HepG2 (cell line): Measurements from ENCODE around the gene NFKBIA. TPM values are rescaled to one million over a fixed set of nuclear protein-coding genes. Genes with fewer than 3 reads are reported as not detected.
A peak's percentile ranks its signal among the peaks of the same experiment; 100 is the strongest.

Experiments
- ARID3A ChIP-seq: IDR thresholded peaks from 2 replicates; pipeline ENCODE4 v1.6.1; 2012; ENCODE audit warnings: low read depth, low read length, improper control_type of control experiment
- CEBPB ChIP-seq: IDR thresholded peaks from 2 replicates; pipeline ENCODE4 v1.6.1; 2011; ENCODE audit warnings: low read depth, low read length, improper control_type of control experiment, borderline replicate concordance
- DMAP1 ChIP-seq: IDR thresholded peaks from 2 replicates; pipeline ENCODE4 v1.6.1; 2016
- DPF2 ChIP-seq: sonication (generic); formaldehyde crosslinking; IDR thresholded peaks from 2 replicates; pipeline ENCODE4 v1.4.0; 2020; ENCODE audit warnings: mild to moderate bottlenecking, low read depth, missing genetic modification reagents, borderline replicate concordance
- FOSL2 ChIP-seq: sonication (generic); formaldehyde crosslinking; IDR thresholded peaks from 2 replicates; pipeline ENCODE4 v1.4.0; 2020; ENCODE audit warnings: missing genetic modification reagents
- FOXK1 ChIP-seq: sonication (generic); formaldehyde crosslinking; IDR thresholded peaks from 2 replicates; pipeline ENCODE4 v1.4.0; 2020; ENCODE audit warnings: low read depth, missing genetic modification reagents, borderline replicate concordance
- FOXO4 ChIP-seq: sonication (generic); formaldehyde crosslinking; conservative IDR thresholded peaks from 2 replicates; pipeline ENCODE4 v1.8.1; 2023; ENCODE audit warnings: missing genetic modification reagents
- KLF12 ChIP-seq: sonication (generic); formaldehyde crosslinking; IDR thresholded peaks from 2 replicates; pipeline ENCODE4 v1.4.0; 2020; ENCODE audit warnings: missing genetic modification reagents, borderline replicate concordance
- MIER2 ChIP-seq: IDR thresholded peaks from 2 replicates; pipeline ENCODE4 v1.6.1; 2016; ENCODE audit warnings: missing biosample characterization, missing genetic modification reagents
- NFIB ChIP-seq: sonication (generic); formaldehyde crosslinking; IDR thresholded peaks from 2 replicates; pipeline ENCODE4 v1.9.0; 2021; ENCODE audit warnings: missing genetic modification reagents, mild to moderate bottlenecking, borderline replicate concordance
- PATZ1 ChIP-seq: sonication (generic); formaldehyde crosslinking; IDR thresholded peaks from 2 replicates; pipeline ENCODE4 v1.4.0; 2020; ENCODE audit warnings: missing genetic modification reagents
- ZNF136 ChIP-seq: sonication (generic); formaldehyde crosslinking; IDR thresholded peaks from 2 replicates; pipeline ENCODE4 v1.8.1; 2022; ENCODE audit warnings: low read depth, mild to moderate bottlenecking, moderate library complexity, missing genetic modification reagents
- ZNF441 ChIP-seq: sonication (generic); formaldehyde crosslinking; IDR thresholded peaks from 2 replicates; pipeline ENCODE4 v1.7.0; 2021; ENCODE audit warnings: missing genetic modification reagents, borderline replicate concordance
- ZNF510 ChIP-seq: sonication (generic); formaldehyde crosslinking; IDR thresholded peaks from 2 replicates; pipeline ENCODE4 v1.4.0; 2020; ENCODE audit warnings: low read depth, mild to moderate bottlenecking, missing genetic modification reagents
- ZNF766 ChIP-seq: sonication (generic); formaldehyde crosslinking; IDR thresholded peaks from 2 replicates; pipeline ENCODE4 v1.5.0; 2020; ENCODE audit warnings: missing genetic modification reagents, borderline replicate concordance
- polyA plus RNA-seq, 8 experiments: library from polyadenylated mRNA; depleted of rRNA in 3 of 8; stranded (reverse) in 7 of 8; unstranded in 1 of 8; fragments of >200 nt; fragmentation: Illumina TruSeq in 4 of 8; extraction: Trizol in 4 of 8; gene quantifications; 2 replicates each; pipeline versions ENCODE4 v1.2.1 to v1.2.3, GENCODE V29; 2011 to 2016; ENCODE audit warnings: low read depth in 4 of 8, missing spikeins in 1 of 8, mixed read lengths in 1 of 8; ENCODE audit not compliant: insufficient read depth in 1 of 8
- total RNA-seq, 5 experiments: library from RNA; depleted of rRNA; stranded (reverse); fragments of >200 nt; fragmentation: Illumina TruSeq; extraction: Trizol; gene quantifications; 2 replicates each; pipeline ENCODE4 v1.2.3, GENCODE V29; 2016; ENCODE audit warnings: low read depth in 1 of 5
- TF ChIP-seq, protein P1 (sequence below): IDR thresholded peaks from 2 replicates; pipeline ENCODE4 v1.6.1; 2016
- TF ChIP-seq, protein P2 (sequence below): sonication (generic); formaldehyde crosslinking; IDR thresholded peaks from 2 replicates; pipeline ENCODE4; 2020; ENCODE audit warnings: missing genetic modification reagents, mild to moderate bottlenecking, borderline replicate concordance

The NFKBIA gene
- total and polyA plus RNA-seq, 2 of the 13 experiments (the other 11 are each of a cell fraction or from before 2014, with no cell fraction given): 197 to 319 TPM

GRCh38 chr14:35353409-35354172 lies 51.0 kb downstream of the NFKBIA start (continued):
- TF ChIP-seq DPF2 (CRISPR knock-in tag) (peak; percentile 56; the same call in 1 of the 2 replicates), DMAP1 (CRISPR knock-in tag) (peak; percentile 53; the same call in 1 of the 2 replicates), CEBPB (peak; percentile 79), ZNF766 (CRISPR knock-in tag) (0 out of 2 replicates have a peak, but pooled peaks have one; percentile 25), ZNF510 (CRISPR knock-in tag) (peak; percentile 76; the same call in 1 of the 2 replicates), ARID3A (peak; percentile 79; the same call in 1 of the 2 replicates), KLF12 (CRISPR knock-in tag) (no peak), PATZ1 (CRISPR knock-in tag) (peak; percentile 32; the same call in 1 of the 2 replicates), FOSL2 (peak; percentile 67), FOXO4 (CRISPR knock-in tag) (no peak), FOXK1 (peak; percentile 67; the same call in 1 of the 2 replicates), ZNF136 (CRISPR knock-in tag) (0 out of 2 replicates have a peak, but pooled peaks have one; percentile 82), NFIB (CRISPR knock-in tag) (0 out of 2 replicates have a peak, but pooled peaks have one; percentile 39), MIER2 (0 out of 2 replicates have a peak, but pooled peaks have one; percentile 25), ZNF441 (CRISPR knock-in tag) (no peak)
- TF ChIP-seq, protein P1, sequence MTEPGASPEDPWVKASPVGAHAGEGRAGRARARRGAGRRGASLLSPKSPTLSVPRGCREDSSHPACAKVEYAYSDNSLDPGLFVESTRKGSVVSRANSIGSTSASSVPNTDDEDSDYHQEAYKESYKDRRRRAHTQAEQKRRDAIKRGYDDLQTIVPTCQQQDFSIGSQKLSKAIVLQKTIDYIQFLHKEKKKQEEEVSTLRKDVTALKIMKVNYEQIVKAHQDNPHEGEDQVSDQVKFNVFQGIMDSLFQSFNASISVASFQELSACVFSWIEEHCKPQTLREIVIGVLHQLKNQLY (CRISPR knock-in tag): peak; percentile 68
- TF ChIP-seq, protein P2, sequence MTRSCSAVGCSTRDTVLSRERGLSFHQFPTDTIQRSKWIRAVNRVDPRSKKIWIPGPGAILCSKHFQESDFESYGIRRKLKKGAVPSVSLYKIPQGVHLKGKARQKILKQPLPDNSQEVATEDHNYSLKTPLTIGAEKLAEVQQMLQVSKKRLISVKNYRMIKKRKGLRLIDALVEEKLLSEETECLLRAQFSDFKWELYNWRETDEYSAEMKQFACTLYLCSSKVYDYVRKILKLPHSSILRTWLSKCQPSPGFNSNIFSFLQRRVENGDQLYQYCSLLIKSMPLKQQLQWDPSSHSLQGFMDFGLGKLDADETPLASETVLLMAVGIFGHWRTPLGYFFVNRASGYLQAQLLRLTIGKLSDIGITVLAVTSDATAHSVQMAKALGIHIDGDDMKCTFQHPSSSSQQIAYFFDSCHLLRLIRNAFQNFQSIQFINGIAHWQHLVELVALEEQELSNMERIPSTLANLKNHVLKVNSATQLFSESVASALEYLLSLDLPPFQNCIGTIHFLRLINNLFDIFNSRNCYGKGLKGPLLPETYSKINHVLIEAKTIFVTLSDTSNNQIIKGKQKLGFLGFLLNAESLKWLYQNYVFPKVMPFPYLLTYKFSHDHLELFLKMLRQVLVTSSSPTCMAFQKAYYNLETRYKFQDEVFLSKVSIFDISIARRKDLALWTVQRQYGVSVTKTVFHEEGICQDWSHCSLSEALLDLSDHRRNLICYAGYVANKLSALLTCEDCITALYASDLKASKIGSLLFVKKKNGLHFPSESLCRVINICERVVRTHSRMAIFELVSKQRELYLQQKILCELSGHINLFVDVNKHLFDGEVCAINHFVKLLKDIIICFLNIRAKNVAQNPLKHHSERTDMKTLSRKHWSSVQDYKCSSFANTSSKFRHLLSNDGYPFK: peak; percentile 48; the same call in 1 of the 2 replicates
